Natural killer cell (primary cell): ENCODE measurements around the gene NBR1. TPM values are rescaled to one million over a fixed set of nuclear protein-coding genes. Genes with fewer than 3 reads are reported as not detected.

Experiments
- ATAC-seq, 3 donors: fragments of 150-1000 bp in 2 of 3; fragments of 200-7000 bp in 1 of 3; cut with Tn5 transposase; 1 replicate in 1 of 3; 2 replicates in 2 of 3; pipeline ENCODE4 v1.10.0; 2021; ENCODE audit warnings: mild to moderate bottlenecking in 2 of 3, moderate library complexity in 2 of 3
- DNase-seq, 2 donors: peaks; one replicate each; pipeline versions ENCODE4 v3.0.0 to v3.0.0-alpha.2; 2013 to 2021; ENCODE audit warnings: mixed read lengths in 1 of 2
- H3K27ac ChIP-seq: one replicate; pipeline ENCODE4 v1.5.1; 2013; ENCODE audit warnings: mild to moderate bottlenecking, low read length
- H3K27me3 ChIP-seq: one replicate; pipeline ENCODE4 v1.6.1; 2013; ENCODE audit warnings: low read length; ENCODE audit not compliant: control insufficient read depth, insufficient read depth
- H3K36me3 ChIP-seq: one replicate; pipeline ENCODE4 v1.6.1; 2013; ENCODE audit warnings: low read length; ENCODE audit not compliant: control insufficient read depth, insufficient read depth
- H3K4me1 ChIP-seq: one replicate; pipeline ENCODE4 v1.6.1; 2013; ENCODE audit warnings: low read length; ENCODE audit not compliant: control insufficient read depth, insufficient read depth
- H3K4me3 ChIP-seq: one replicate; pipeline ENCODE4 v1.5.1; 2013; ENCODE audit warnings: low read length
- H3K9me3 ChIP-seq: one replicate; pipeline ENCODE4 v1.6.1; 2013; ENCODE audit warnings: low read length; ENCODE audit not compliant: control insufficient read depth, insufficient read depth
- H3K27ac Mint-ChIP-seq, 2 donors: one replicate each; pipeline ENCODE4 v1.8.0; 2022; ENCODE audit warnings: mild to moderate bottlenecking in 2 of 2, mixed read lengths in 2 of 2, moderate library complexity in 1 of 2
- H3K27me3 Mint-ChIP-seq, 2 donors: one replicate each; pipeline ENCODE4 v1.8.0; 2022; ENCODE audit warnings: low read depth in 2 of 2, mixed read lengths in 2 of 2
- H3K36me3 Mint-ChIP-seq: one replicate; pipeline ENCODE4 v1.8.0; 2022; ENCODE audit warnings: mixed read lengths
- H3K4me1 Mint-ChIP-seq, 2 donors: one replicate each; pipeline ENCODE4 v1.8.0; 2022; ENCODE audit warnings: mixed read lengths in 2 of 2
- H3K4me3 Mint-ChIP-seq: one replicate; pipeline ENCODE4 v1.8.0; 2022; ENCODE audit warnings: mild to moderate bottlenecking, moderate library complexity, mixed read lengths
- H3K9me3 Mint-ChIP-seq, 2 donors: one replicate each; pipeline ENCODE4 v1.8.0; 2022; ENCODE audit warnings: mixed read lengths in 2 of 2
- WGBS: methylation state at CpG from one replicate; pipeline ENCODE4 v1.1.7; 2013; ENCODE audit warnings: missing lambda C conversion rate; ENCODE audit not compliant: insufficient coverage; 5-methylcytosine and 5-hydroxymethylcytosine counted together
- intact Hi-C: fragments of 100-400 bp; cut with micrococcal nuclease; formaldehyde crosslinking; loops from one replicate; pipeline ENCODE4 v1.14.2; 2022
- total RNA-seq, 4 donors: library from RNA; stranded (reverse); fragments of 120-200 nt in 1 of 4; gene quantifications; one replicate each; pipeline versions ENCODE4 v1.2.3 to v1.2.4, GENCODE V29; 2013 to 2022
- TF ChIP-seq, protein P1 (sequence below): fragments of 200-600 bp; IDR thresholded peaks from one replicate; pipeline ENCODE4 v1.8.0; 2022; ENCODE audit warnings: antibody characterized with exemption

Gene NBR1, protein sequence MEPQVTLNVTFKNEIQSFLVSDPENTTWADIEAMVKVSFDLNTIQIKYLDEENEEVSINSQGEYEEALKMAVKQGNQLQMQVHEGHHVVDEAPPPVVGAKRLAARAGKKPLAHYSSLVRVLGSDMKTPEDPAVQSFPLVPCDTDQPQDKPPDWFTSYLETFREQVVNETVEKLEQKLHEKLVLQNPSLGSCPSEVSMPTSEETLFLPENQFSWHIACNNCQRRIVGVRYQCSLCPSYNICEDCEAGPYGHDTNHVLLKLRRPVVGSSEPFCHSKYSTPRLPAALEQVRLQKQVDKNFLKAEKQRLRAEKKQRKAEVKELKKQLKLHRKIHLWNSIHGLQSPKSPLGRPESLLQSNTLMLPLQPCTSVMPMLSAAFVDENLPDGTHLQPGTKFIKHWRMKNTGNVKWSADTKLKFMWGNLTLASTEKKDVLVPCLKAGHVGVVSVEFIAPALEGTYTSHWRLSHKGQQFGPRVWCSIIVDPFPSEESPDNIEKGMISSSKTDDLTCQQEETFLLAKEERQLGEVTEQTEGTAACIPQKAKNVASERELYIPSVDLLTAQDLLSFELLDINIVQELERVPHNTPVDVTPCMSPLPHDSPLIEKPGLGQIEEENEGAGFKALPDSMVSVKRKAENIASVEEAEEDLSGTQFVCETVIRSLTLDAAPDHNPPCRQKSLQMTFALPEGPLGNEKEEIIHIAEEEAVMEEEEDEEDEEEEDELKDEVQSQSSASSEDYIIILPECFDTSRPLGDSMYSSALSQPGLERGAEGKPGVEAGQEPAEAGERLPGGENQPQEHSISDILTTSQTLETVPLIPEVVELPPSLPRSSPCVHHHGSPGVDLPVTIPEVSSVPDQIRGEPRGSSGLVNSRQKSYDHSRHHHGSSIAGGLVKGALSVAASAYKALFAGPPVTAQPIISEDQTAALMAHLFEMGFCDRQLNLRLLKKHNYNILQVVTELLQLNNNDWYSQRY
- 10 to 100 TPM; 63.3 to 74.8 (median 67.0) TPM for total RNA-seq
- total RNA-seq (2013) = 86.5 TPM

DNA sequence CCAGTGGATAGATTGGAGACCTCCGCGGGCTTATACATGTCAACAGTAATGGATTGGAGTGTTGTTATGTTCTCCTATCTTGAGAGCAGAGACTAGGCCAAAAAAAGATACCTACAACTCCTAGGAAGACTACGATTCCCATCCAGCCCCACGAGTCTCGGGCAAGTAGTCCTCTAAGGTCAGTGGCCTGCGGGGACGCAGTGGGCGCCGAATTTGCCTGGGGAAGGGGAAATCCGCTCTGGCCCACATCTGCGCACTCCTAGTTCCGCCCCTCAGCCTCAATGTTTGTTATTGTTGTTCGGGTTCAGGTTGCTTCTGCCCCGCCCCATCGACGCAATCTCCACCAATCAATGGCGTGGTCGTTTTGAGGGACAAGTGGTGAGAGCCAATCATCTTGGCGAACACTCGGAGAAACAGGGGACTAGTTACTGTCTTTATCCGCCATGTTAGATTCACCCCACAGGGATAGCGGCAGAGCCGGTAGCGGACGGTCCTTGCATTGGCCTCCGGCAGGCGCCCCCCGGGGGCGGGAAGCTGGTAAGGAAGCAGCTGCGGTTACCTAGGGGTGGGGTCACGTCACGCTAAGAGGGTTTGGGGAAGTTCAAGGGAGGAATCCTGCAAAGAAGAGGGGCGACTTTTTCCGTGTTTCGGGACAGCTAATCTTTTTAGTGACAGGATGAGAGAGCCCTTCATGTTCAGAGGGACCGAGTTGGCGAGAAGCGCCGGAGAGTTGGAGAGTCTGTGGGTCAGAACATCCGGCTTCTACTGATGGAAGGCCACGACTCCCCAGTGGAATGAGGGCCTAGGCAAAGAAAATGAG, at the start of gene NBR1:
Gene NBR1, plus strand, starts transcription at position 449 of the 820 bp plus-strand sequence. CDS start 4,586 bp downstream, outside the sequence.
- Mint-ChIP-seq H3K27me3 (no peaks in the 10 kb centered on the region), H3K36me3 (peaks cover 5% of the 10 kb centered on the region), H3K4me1 (peaks cover 20 to 25% of the 10 kb centered on the region in 2 donors), H3K27ac (no peak within 1 kb of the TSS), H3K4me3 (no peak within 1 kb of the TSS), H3K9me3 (no peaks in the 10 kb centered on the region)
- H3K27ac ChIP-seq = peak within 1 kb of the TSS; percentile 99
- H3K9me3 ChIP-seq = no peaks in the 10 kb centered on the region
- intact Hi-C loops = loop anchor here (1.0 to 10.0 kb wide), 6 partner anchors 41 to 311 kb away; partner anchors contain the start of genes BRCA1, DHX8, TMEM106A and VAT1
- WGBS = 0% methylated on average over 39 of the region's 41 CpGs
- H3K36me3 ChIP-seq = peaks cover 3% of the 10 kb centered on the region
- H3K4me3 ChIP-seq = peak within 1 kb of the TSS; percentile 87
- H3K27me3 ChIP-seq = no peaks in the 10 kb centered on the region
- TF ChIP-seq, protein P1, sequence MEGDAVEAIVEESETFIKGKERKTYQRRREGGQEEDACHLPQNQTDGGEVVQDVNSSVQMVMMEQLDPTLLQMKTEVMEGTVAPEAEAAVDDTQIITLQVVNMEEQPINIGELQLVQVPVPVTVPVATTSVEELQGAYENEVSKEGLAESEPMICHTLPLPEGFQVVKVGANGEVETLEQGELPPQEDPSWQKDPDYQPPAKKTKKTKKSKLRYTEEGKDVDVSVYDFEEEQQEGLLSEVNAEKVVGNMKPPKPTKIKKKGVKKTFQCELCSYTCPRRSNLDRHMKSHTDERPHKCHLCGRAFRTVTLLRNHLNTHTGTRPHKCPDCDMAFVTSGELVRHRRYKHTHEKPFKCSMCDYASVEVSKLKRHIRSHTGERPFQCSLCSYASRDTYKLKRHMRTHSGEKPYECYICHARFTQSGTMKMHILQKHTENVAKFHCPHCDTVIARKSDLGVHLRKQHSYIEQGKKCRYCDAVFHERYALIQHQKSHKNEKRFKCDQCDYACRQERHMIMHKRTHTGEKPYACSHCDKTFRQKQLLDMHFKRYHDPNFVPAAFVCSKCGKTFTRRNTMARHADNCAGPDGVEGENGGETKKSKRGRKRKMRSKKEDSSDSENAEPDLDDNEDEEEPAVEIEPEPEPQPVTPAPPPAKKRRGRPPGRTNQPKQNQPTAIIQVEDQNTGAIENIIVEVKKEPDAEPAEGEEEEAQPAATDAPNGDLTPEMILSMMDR = no peak
- DNase-seq (peak; percentile 94 to 99), ATAC-seq (peak; percentile 72 to 91 (median 80))
- peaks cover 28% of the 10 kb centered on the region for H3K4me1 ChIP-seq

DNA sequence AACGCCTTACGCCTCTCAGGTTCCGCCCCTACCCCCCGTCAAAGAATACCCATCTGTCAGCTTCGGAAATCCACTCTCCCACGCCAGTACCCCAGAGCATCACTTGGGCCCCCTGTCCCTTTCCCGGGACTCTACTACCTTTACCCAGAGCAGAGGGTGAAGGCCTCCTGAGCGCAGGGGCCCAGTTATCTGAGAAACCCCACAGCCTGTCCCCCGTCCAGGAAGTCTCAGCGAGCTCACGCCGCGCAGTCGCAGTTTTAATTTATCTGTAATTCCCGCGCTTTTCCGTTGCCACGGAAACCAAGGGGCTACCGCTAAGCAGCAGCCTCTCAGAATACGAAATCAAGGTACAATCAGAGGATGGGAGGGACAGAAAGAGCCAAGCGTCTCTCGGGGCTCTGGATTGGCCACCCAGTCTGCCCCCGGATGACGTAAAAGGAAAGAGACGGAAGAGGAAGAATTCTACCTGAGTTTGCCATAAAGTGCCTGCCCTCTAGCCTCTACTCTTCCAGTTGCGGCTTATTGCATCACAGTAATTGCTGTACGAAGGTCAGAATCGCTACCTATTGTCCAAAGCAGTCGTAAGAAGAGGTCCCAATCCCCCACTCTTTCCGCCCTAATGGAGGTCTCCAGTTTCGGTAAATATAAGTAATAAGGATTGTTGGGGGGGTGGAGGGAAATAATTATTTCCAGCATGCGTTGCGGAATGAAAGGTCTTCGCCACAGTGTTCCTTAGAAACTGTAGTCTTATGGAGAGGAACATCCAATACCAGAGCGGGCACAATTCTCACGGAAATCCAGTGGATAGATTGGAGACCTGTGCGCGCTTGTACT, 45.7 kb upstream of the NBR1 start, which contains the start of gene BRCA1:
Gene BRCA1, minus strand, starts transcription at position 232 of the 834 bp plus-strand sequence. CDS start 1,268 bp downstream, outside the sequence.
- no peaks in the 10 kb centered on the region for H3K9me3 Mint-ChIP-seq
- DNase-seq = peak; percentile 89 to 98
- peaks cover 20 to 29% of the 10 kb centered on the region in 2 donors for H3K4me1 Mint-ChIP-seq
- H3K4me1 ChIP-seq = peaks cover 19% of the 10 kb centered on the region
- no peaks in the 10 kb centered on the region for H3K9me3 ChIP-seq
- intact Hi-C loops = loop anchor here (1.0 to 10.0 kb wide), 2 partner anchors 46 to 101 kb away; partner anchors contain the start of genes NBR1, RND2 and VAT1
- TF ChIP-seq, protein P1 = no peak
- H3K27ac Mint-ChIP-seq = peak within 1 kb of the TSS; percentile 98
- no peaks in the 10 kb centered on the region for H3K36me3 Mint-ChIP-seq
- H3K36me3 ChIP-seq = peaks cover 2% of the 10 kb centered on the region
- H3K4me3 ChIP-seq = peak within 1 kb of the TSS; percentile 55
- H3K27me3 ChIP-seq = no peaks in the 10 kb centered on the region
- no peaks in the 10 kb centered on the region for H3K27me3 Mint-ChIP-seq
- WGBS = 4% methylated on average over 38 of the region's 38 CpGs
- peak; percentile 99 to 100 (median 99) for ATAC-seq
- peak within 1 kb of the TSS; percentile 67 for H3K27ac ChIP-seq
- peak within 1 kb of the TSS; percentile 100 for H3K4me3 Mint-ChIP-seq
